ENCODE data around the gene MMP19.
A peak's percentile ranks its signal among the peaks of the same experiment; 100 is the strongest.

Gene MMP19, protein sequence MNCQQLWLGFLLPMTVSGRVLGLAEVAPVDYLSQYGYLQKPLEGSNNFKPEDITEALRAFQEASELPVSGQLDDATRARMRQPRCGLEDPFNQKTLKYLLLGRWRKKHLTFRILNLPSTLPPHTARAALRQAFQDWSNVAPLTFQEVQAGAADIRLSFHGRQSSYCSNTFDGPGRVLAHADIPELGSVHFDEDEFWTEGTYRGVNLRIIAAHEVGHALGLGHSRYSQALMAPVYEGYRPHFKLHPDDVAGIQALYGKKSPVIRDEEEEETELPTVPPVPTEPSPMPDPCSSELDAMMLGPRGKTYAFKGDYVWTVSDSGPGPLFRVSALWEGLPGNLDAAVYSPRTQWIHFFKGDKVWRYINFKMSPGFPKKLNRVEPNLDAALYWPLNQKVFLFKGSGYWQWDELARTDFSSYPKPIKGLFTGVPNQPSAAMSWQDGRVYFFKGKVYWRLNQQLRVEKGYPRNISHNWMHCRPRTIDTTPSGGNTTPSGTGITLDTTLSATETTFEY

DNA sequence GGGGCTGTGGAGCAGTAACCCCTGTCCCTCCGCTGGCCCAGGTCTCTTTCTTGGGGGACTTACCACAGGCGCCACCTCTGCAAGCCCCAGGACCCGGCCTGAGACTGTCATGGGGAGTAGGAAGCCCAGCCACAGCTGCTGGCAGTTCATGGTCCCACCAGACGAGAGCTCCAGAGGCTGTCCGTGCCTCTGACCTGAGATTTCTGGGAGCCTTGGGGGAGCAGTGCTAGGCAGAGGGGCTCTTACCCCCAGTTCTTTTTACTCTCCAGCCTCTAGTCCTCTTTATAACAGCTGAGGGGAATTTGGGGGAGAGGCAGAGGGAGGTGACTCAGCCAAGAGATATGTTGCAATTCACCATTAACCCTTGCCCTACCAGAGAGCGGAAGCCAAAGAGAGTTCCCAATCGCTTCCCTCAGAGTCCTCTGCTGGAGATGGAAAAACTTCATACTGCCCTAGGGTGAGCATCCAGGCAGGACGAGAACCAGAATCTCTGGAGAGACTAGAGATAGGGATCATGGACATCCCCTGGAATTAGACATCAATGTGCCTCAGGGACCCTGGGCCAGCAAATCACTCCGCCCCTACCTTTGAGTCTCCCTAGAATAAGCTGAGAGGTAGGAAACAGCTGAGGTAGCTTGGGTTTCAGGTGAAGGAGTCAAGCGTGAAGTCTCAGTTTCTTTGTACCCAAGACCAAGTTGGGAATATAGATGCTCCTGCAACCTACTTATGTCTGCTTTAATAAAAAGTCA lies at the start of gene MMP19:
Gene MMP19, minus strand, starts transcription at position 256 of the 749 bp plus-strand sequence. Its CDS starts 106 bp downstream, at position 150.
- peaks cover 36% of the 10 kb centered on the region for H3K4me1 Mint-ChIP-seq

DNA sequence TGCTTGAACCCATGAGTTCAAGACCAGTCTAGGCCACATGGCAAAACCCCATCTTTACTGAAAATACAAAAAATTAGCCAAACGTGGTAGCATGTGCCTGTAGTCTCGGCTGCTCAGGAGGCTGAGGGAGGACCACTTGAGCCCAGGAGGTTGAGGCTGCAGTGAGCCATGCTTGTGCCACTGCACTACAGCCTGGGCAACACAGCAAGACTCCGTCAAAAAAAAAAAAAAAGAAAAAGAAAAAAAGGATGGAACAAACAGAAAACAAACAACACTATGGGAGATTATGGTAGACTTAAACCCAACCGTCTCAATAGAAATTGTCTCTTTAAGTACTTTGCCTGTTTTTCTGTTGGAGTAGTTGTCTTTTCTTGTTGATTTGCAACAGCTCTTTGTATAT lies 48.6 kb upstream of the MMP19 start:
- Mint-ChIP-seq H3K27me3 (ENCODE audit: low read depth) (no peaks in the 10 kb centered on the region), H3K9me3 (no peaks in the 10 kb centered on the region), H3K4me1 (no peaks in the 10 kb centered on the region), H3K4me3 (no peak overlapping the region), H3K36me3 (ENCODE audit: low read depth) (no peaks in the 10 kb centered on the region), H3K27ac (no peak overlapping the region)
- TF ChIP-seq CTCF (IDR thresholded peaks at IDR 0.05; ENCODE audit: unreplicated experiment in 3 of 3) = no peak

More for the DNA sequence above, at the start of gene MMP19:
- no peak for TF ChIP-seq CTCF (IDR thresholded peaks at IDR 0.05; ENCODE audit: unreplicated experiment in 3 of 3)
- no peaks in the 10 kb centered on the region for H3K9me3 Mint-ChIP-seq
- no peaks in the 10 kb centered on the region for H3K36me3 Mint-ChIP-seq (ENCODE audit: low read depth)
- H3K27ac Mint-ChIP-seq = peak within 1 kb of the TSS in 2 of 3 experiments; percentile 58 to 73
- H3K4me3 Mint-ChIP-seq = peak within 1 kb of the TSS in 2 of 3 experiments; percentile 57 to 63
- H3K27me3 Mint-ChIP-seq (ENCODE audit: low read depth) = no peaks in the 10 kb centered on the region

GRCh38 chr12:55885113-55885512 lies 42.4 kb upstream of the MMP19 start:
- no peak for TF ChIP-seq CTCF (IDR thresholded peaks at IDR 0.05; ENCODE audit: unreplicated experiment in 3 of 3)
- Mint-ChIP-seq H3K27ac (no peak overlapping the region), H3K4me3 (no peak overlapping the region), H3K4me1 (no peaks in the 10 kb centered on the region), H3K9me3 (no peaks in the 10 kb centered on the region), H3K36me3 (ENCODE audit: low read depth) (no peaks in the 10 kb centered on the region), H3K27me3 (ENCODE audit: low read depth) (no peaks in the 10 kb centered on the region)

- H3K27me3 Mint-ChIP-seq (ENCODE audit: low read depth) = no peaks in the 10 kb centered on the region
- no peak overlapping the region for H3K4me3 Mint-ChIP-seq
- H3K9me3 Mint-ChIP-seq = peaks cover 12% of the 10 kb centered on the region
- H3K36me3 Mint-ChIP-seq (ENCODE audit: low read depth) = peaks cover 8% of the 10 kb centered on the region
- no peak for TF ChIP-seq CTCF (IDR thresholded peaks at IDR 0.05; ENCODE audit: unreplicated experiment in 3 of 3)
- H3K27ac Mint-ChIP-seq = no peak overlapping the region
- H3K4me1 Mint-ChIP-seq = no peaks in the 10 kb centered on the region
Measured at GRCh38 chr12:55877824-55878223, 35.1 kb upstream of the MMP19 start.

DNA sequence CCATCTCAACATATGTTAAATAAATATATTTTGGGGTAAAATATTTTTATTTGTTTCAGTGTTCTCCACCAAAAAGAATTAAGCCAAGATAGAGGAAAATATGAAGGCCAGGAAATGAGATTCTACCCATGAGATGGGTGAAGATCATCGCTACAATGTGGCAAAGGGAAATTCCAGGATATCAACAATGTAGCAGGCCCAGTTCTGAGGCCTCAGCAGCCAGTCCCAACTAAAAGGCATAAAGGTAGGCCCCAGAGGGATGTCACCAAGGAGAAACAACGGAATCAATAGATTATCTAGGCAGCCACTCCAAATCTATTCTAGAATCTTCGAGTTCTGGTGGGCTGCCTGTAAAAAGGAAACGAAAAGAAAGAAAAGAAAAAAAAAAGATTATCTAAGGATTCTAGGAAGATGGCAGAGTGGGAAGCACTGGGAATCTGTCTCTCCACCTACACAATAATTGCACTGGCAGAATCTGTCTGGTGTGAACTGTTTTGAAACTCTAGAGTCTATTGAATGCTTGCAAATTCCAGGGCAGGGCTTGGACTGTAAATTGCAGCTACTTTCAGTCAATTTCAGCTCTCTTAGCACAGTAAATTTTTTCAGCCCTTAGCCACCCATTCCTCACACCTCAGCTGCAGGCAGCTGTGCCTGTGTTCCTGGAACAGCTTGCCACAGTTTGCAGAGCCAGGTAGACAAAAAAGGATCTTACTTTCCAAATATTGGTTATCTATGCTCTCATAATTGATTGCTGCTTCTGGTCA lies 33.1 kb upstream of the MMP19 start:
- H3K27ac Mint-ChIP-seq = no peak overlapping the region
- peaks cover 8% of the 10 kb centered on the region for H3K36me3 Mint-ChIP-seq (ENCODE audit: low read depth)
- H3K27me3 Mint-ChIP-seq (ENCODE audit: low read depth) = no peaks in the 10 kb centered on the region
- no peak overlapping the region for H3K4me3 Mint-ChIP-seq
- peaks cover 12% of the 10 kb centered on the region for H3K9me3 Mint-ChIP-seq
- no peaks in the 10 kb centered on the region for H3K4me1 Mint-ChIP-seq
- TF ChIP-seq CTCF (IDR thresholded peaks at IDR 0.05; ENCODE audit: unreplicated experiment in 3 of 3) = no peak
